Stimulated activated CD4-positive, alpha-beta T cell treated with anti-CD3 and anti-CD28 coated beads, Interleukin-12 subunit alpha, Interleukin-12 subunit beta, amount 100 ng/mL, for 48 hours (primary cell): ENCODE measurements around the gene SPAG9.

ENCODE experiments used
- DNase-seq, 3 donors: peaks; one replicate each; pipeline ENCODE4 v3.0.0-alpha.2; 2020; ENCODE audit warnings: low read depth in 2 of 3, low spot score in 1 of 3

SPAG9 gene

GRCh38 chr17:50919321-50920040 lies 201.2 kb downstream of the SPAG9 start:
- peak; percentile 58 to 72 (median 59) for DNase-seq

- DNase-seq, result no peak
These were observed 201.8 kb downstream of the SPAG9 start for GRCh38 chr17:50918933-50919296.

- DNase-seq, result no peak
These were observed 202.4 kb downstream of the SPAG9 start for GRCh38 chr17:50918071-50918932.

- no peak for DNase-seq
These were observed 203.3 kb downstream of the SPAG9 start for GRCh38 chr17:50917418-50917743.

DNA sequence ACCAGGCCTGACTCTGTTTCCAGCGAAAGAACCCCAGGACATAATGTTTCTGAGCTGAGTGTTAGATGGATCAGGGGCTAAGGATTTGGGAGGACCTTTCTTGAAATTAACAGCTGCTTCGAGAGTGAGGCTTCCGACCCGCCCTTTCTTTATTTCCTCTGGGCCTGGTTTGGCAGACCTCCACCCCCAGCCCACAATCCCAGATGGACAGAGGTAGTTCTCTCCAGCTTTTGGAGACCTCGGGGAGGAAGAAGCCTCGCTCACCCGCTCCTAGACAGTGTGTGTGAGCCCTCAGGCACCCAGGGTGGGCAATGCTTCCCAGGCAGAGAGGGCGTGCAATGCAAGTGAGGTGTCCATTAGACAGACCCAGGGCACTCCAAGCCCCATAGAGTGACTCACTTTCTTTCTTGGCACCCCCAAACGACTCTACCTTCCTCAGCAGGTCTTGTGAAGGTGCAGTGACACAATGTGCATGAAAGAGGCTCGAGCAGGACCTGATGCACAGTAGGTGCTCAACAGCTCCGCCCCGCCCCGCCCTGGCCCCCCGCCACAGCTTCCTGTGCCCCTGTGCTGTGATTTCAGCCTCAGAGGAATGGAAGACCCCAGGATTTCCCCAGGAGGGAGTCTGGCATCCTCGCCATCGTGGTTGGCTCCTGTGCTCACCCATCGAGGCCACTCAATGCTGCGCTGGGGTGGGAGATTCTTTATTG lies 203.8 kb downstream of the SPAG9 start:
- no peak for DNase-seq

- DNase-seq, result peak in 1 of 3 donors; percentile 42
These were observed 204.5 kb downstream of the SPAG9 start for GRCh38 chr17:50916026-50916707.

DNA sequence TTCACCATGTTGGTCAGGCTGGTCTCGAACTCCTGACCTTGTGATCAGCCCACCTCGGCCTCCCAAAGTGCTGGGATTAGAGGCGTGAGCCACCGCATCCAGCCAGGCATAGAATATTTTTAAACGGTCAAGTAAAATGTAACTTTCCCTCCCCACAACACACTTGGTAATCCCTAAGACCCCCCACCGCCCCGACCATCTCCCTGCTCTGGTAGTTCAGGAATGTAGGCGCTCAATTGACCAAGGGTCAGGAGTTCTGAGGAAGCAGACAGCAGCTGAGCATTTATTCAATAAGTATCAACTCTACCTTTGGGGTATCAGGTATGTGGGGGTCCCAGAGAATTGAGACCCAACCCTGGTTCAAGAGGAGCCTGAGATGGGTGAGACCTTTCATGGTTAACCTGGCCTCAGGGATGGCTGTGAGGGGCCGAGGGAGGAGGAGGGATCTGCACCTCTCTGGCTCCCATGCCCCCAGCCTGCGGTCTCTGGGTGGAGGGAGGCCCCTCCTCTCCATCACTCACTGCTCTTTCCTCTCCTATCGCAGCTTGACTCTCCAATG lies 206.1 kb downstream of the SPAG9 start:
- no peak for DNase-seq

DNA sequence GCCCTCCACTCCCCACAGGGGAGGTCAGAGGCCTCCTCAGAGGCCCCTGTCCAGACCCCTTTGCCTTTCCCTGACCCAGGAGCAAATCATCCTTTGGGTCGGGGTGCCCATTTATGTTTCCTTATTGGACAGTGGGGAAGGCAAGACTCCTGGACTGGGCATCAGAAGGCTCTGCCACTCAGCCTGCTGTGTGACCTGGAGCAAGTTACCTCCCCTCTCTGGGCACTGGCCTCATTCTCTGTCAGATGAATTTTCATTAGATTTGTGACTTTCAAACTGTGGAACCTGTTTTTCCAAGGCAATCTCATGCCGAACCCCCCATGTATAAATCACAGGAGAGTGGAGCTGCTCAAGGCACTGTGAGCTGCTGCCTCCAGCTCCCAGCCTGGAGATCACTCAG lies 207.5 kb downstream of the SPAG9 start:
- no peak for DNase-seq
